HCT116 (cell line): Measurements from ENCODE around the gene THBS4. TPM values are rescaled to one million over a fixed set of nuclear protein-coding genes. Genes with fewer than 3 reads are reported as not detected.

Experiments used
- ATAC-seq: fragments of 200-7000 bp; cut with Tn5 transposase; 2 replicates; pipeline ENCODE4 v1.9.1; 2020; ENCODE audit warnings: mild to moderate bottlenecking, moderate library complexity
- BruUV-seq: library from RNA; stranded (reverse); fragments of 400-500 nt; replicated peaks from 2 replicates; lab custom pipeline; 2021; lab: Mats Ljungman, UMichigan
- CTCF ChIA-PET: fragments of 300-600 bp; sonication (Branson Sonifier 250); formaldehyde crosslinking; loops from one replicate; lab custom pipeline; 2021; ENCODE audit warnings: antibody characterized with exemption; lab: Charles Lee
- POLR2A ChIA-PET: fragments of 300-600, 350-600 bp; sonication (Branson Sonifier 250); formaldehyde crosslinking; loops from one replicate; lab custom pipeline; 2021; ENCODE audit warnings: antibody characterized with exemption; lab: Charles Lee
- RAD21 ChIA-PET, 2 experiments: fragments of 300-600 bp; sonication (Branson Sonifier 250); formaldehyde crosslinking; loops; one replicate each; lab custom pipeline; 2023; ENCODE audit warnings: low total read pairs in 2 of 2; ENCODE audit not compliant: uncharacterized antibody in 2 of 2, unreplicated experiment in 2 of 2, low non-redundant PET in 1 of 2; lab: Charles Lee
- DNase-seq: peaks from one replicate; pipeline ENCODE4 v3.0.0-alpha.2; 2010; ENCODE audit warnings: low read depth, low spot score
- H2AFZ ChIP-seq: fragments of 200-600 bp; shearing (Covaris generic), sonication (generic); 2 replicates; pipeline ENCODE4 v1.6.1; 2017; ENCODE audit warnings: low read depth, mixed run types, mixed read lengths, antibody characterized with exemption, low read length; ENCODE audit not compliant: poor library complexity, severe bottlenecking
- H3K27ac ChIP-seq: 2 replicates; pipeline ENCODE4 v1.5.1; 2012; ENCODE audit warnings: low read depth, low read length
- H3K27me3 ChIP-seq: fragments of 200-600 bp; sonication (generic); 2 replicates; pipeline ENCODE4 v1.6.1; 2016; ENCODE audit warnings: mixed run types, low read length, mixed read lengths; ENCODE audit not compliant: insufficient read depth
- H3K36me3 ChIP-seq, 2 experiments: fragments of 200-500 bp in 1 of 2; fragments of 200-600 bp in 1 of 2; sonication (Bioruptor generic) in 1 of 2; sonication (generic) in 1 of 2; 2 replicates each; pipeline versions ENCODE4 v1.5.1 to v1.6.1; 2014 to 2016; ENCODE audit warnings: low read length in 2 of 2, inconsistent platforms in 1 of 2, mixed read lengths in 1 of 2, mixed run types in 1 of 2; ENCODE audit not compliant: insufficient read depth in 2 of 2, control insufficient read depth in 1 of 2
- H3K4me1 ChIP-seq, 2 experiments: fragments of 200-600 bp in 1 of 2; sonication (generic) in 1 of 2; 2 replicates each; pipeline versions ENCODE4 v1.5.1 to v1.6.1; 2012 to 2017; ENCODE audit warnings: low read length in 2 of 2, inconsistent platforms in 1 of 2, mild to moderate bottlenecking in 1 of 2, mixed read lengths in 1 of 2, mixed run types in 1 of 2, moderate library complexity in 1 of 2; ENCODE audit not compliant: insufficient read depth in 2 of 2, control insufficient read depth in 1 of 2
- H3K4me2 ChIP-seq: fragments of 200-600 bp; sonication (generic); 2 replicates; pipeline ENCODE4 v1.6.1; 2017; ENCODE audit warnings: mixed run types, low read length, mixed read lengths
- H3K4me3 ChIP-seq, 2 experiments: fragments of 200-600 bp in 1 of 2; sonication (generic) in 1 of 2; replicated peaks in 1 of 2; 2 replicates each; pipeline ENCODE4 v1.5.1; 2011 to 2016; ENCODE audit warnings: low read length in 2 of 2, control low read depth in 1 of 2, low read depth in 1 of 2, mild to moderate bottlenecking in 1 of 2, mixed read lengths in 1 of 2, mixed run types in 1 of 2
- H3K79me2 ChIP-seq: fragments of 200-600 bp; sonication (generic); 2 replicates; pipeline ENCODE4 v1.6.1; 2017; ENCODE audit warnings: mild to moderate bottlenecking, mixed run types, low read length, moderate library complexity, mixed read lengths; ENCODE audit not compliant: insufficient read depth
- H3K9ac ChIP-seq: fragments of 200-600 bp; sonication (generic); 2 replicates; pipeline ENCODE4 v1.6.1; 2016; ENCODE audit warnings: low read length, mixed read lengths
- H3K9me2 ChIP-seq: fragments of 200-600 bp; sonication (generic), shearing (Covaris generic); 2 replicates; pipeline ENCODE4 v1.6.1; 2017; ENCODE audit warnings: mixed run types, mild to moderate bottlenecking, moderate library complexity; ENCODE audit not compliant: insufficient read depth
- H3K9me3 ChIP-seq, 2 experiments: fragments of 200-500 bp in 1 of 2; fragments of 200-600 bp in 1 of 2; sonication (Bioruptor generic) in 1 of 2; sonication (generic) in 1 of 2; 2 replicates each; pipeline ENCODE4 v1.6.1; 2014 to 2017; ENCODE audit warnings: low read length in 2 of 2, mixed read lengths in 2 of 2, inconsistent platforms in 1 of 2, low read depth in 1 of 2, mild to moderate bottlenecking in 1 of 2, mixed run types in 1 of 2, moderate library complexity in 1 of 2; ENCODE audit not compliant: control insufficient read depth in 1 of 2, insufficient read depth in 1 of 2
- H4K20me1 ChIP-seq: fragments of 200-600 bp; sonication (generic), shearing (Covaris generic); 2 replicates; pipeline ENCODE4 v1.6.1; 2017; ENCODE audit warnings: mixed run types, mild to moderate bottlenecking, moderate library complexity; ENCODE audit not compliant: insufficient read depth
- CBX3 ChIP-seq: IDR thresholded peaks from 2 replicates; pipeline ENCODE4 v1.6.1; 2012; ENCODE audit warnings: low read depth
- CEBPB ChIP-seq: IDR thresholded peaks from 2 replicates; pipeline ENCODE4 v1.6.1; 2012; ENCODE audit warnings: low read depth
- EGR1 ChIP-seq: IDR thresholded peaks from 2 replicates; pipeline ENCODE4 v1.6.1; 2012; ENCODE audit warnings: low read depth
- EZH2 ChIP-seq: fragments of 200-600 bp; sonication (generic); IDR thresholded peaks from 2 replicates; pipeline ENCODE4 v1.6.1; 2017; ENCODE audit warnings: antibody characterized with exemption, mixed run types
- EZH2phosphoT487 ChIP-seq: fragments of 200-600 bp; IDR thresholded peaks from 2 replicates; pipeline ENCODE4 v1.6.1; 2018; ENCODE audit warnings: antibody characterized with exemption, borderline replicate concordance
- FOSL1 ChIP-seq: IDR thresholded peaks from 2 replicates; pipeline ENCODE4 v1.6.1; 2012; ENCODE audit warnings: low read depth
- JUND ChIP-seq: IDR thresholded peaks from 2 replicates; pipeline ENCODE4 v1.6.1; 2012
- SIN3A ChIP-seq: IDR thresholded peaks from 2 replicates; pipeline ENCODE4 v1.6.1; 2012; ENCODE audit warnings: low read depth
- SP1 ChIP-seq: IDR thresholded peaks from 2 replicates; pipeline ENCODE4 v1.6.1; 2012; ENCODE audit warnings: low read depth
- SRF ChIP-seq: IDR thresholded peaks from 2 replicates; pipeline ENCODE4 v1.6.1; 2012; ENCODE audit warnings: low read depth
- YY1 ChIP-seq: IDR thresholded peaks from 2 replicates; pipeline ENCODE4 v1.6.1; 2011; ENCODE audit warnings: low read length, low read depth, moderate library complexity, mild to moderate bottlenecking; ENCODE audit not compliant: insufficient replicate concordance; ENCODE audit errors: extremely low read depth
- ZNF274 ChIP-seq: fragments of 200-500 bp; sonication (Bioruptor generic); IDR thresholded peaks from 2 replicates; pipeline ENCODE4 v1.6.1; 2014; ENCODE audit warnings: mild to moderate bottlenecking, low read depth, low read length, inconsistent platforms
- intact Hi-C: fragments of 100-400 bp; cut with micrococcal nuclease; formaldehyde crosslinking; loops from 2 replicates; pipeline ENCODE4 v1.10.0; 2022
- total RNA-seq: library from RNA; stranded (reverse); gene quantifications from one replicate; pipeline ENCODE4 v1.2.1, GENCODE V29; 2021; ENCODE audit not compliant: unreplicated experiment
- TF ChIP-seq, protein P1 (sequence below): IDR thresholded peaks from 2 replicates; pipeline ENCODE4 v1.6.1; 2012; ENCODE audit warnings: low read depth
- TF ChIP-seq, protein P2 (sequence below): IDR thresholded peaks from 2 replicates; pipeline ENCODE4 v1.6.1; 2012

Gene THBS4
- total RNA-seq, 1 experiment from 2014 or later: 1.5 TPM

GRCh38 chr5:80101993-80102392, 66.8 kb downstream of the THBS4 start:
- RAD21 ChIA-PET: no interaction called here
- no peaks in the 10 kb centered on the region for H3K9me3 ChIP-seq

More at GRCh38 chr5:80101993-80102392, 66.8 kb downstream of the THBS4 start:
- Histone ChIP-seq H3K9me2 (no peaks in the 10 kb centered on the region), H3K79me2 (no peaks in the 10 kb centered on the region), H3K36me3 (no peaks in the 10 kb centered on the region), H4K20me1 (no peaks in the 10 kb centered on the region), H3K4me1 (no peaks in the 10 kb centered on the region), H3K27ac (no peak overlapping the region), H3K9ac (no peak overlapping the region), H3K4me3 (no peak overlapping the region), H2AFZ (no peak overlapping the region), H3K27me3 (no peaks in the 10 kb centered on the region), H3K4me2 (no peak overlapping the region)
- POLR2A ChIA-PET: no interaction called here
- no TSS peak for BruUV-seq
- no peak for TF ChIP-seq CBX3
- no peak for TF ChIP-seq SIN3A
- TF ChIP-seq FOSL1: no peak
- TF ChIP-seq, protein P1, sequence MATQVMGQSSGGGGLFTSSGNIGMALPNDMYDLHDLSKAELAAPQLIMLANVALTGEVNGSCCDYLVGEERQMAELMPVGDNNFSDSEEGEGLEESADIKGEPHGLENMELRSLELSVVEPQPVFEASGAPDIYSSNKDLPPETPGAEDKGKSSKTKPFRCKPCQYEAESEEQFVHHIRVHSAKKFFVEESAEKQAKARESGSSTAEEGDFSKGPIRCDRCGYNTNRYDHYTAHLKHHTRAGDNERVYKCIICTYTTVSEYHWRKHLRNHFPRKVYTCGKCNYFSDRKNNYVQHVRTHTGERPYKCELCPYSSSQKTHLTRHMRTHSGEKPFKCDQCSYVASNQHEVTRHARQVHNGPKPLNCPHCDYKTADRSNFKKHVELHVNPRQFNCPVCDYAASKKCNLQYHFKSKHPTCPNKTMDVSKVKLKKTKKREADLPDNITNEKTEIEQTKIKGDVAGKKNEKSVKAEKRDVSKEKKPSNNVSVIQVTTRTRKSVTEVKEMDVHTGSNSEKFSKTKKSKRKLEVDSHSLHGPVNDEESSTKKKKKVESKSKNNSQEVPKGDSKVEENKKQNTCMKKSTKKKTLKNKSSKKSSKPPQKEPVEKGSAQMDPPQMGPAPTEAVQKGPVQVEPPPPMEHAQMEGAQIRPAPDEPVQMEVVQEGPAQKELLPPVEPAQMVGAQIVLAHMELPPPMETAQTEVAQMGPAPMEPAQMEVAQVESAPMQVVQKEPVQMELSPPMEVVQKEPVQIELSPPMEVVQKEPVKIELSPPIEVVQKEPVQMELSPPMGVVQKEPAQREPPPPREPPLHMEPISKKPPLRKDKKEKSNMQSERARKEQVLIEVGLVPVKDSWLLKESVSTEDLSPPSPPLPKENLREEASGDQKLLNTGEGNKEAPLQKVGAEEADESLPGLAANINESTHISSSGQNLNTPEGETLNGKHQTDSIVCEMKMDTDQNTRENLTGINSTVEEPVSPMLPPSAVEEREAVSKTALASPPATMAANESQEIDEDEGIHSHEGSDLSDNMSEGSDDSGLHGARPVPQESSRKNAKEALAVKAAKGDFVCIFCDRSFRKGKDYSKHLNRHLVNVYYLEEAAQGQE: no peak
- TF ChIP-seq EZH2phosphoT487: no peak
- no peak for TF ChIP-seq CEBPB
- TF ChIP-seq YY1: no peak
- no peak for TF ChIP-seq SRF
- TF ChIP-seq, protein P2, sequence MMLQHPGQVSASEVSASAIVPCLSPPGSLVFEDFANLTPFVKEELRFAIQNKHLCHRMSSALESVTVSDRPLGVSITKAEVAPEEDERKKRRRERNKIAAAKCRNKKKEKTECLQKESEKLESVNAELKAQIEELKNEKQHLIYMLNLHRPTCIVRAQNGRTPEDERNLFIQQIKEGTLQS: no peak
- no peak for TF ChIP-seq EGR1
- TF ChIP-seq EZH2: no peak
- no peak for TF ChIP-seq JUND
- TF ChIP-seq ZNF274: no peak
- no peak for TF ChIP-seq SP1
- CTCF ChIA-PET: no interaction called here
- ATAC-seq: no peak
- no peak for DNase-seq
- intact Hi-C loops: no loop called here
